ENCODE measurements around the gene COMT.

Gene COMT

GRCh38 chr22:19948057-19948760 is 6.6 kb downstream of the COMT start:
- TF ChIP-seq CTCF (IDR thresholded peaks at IDR 0.05; ENCODE audit: low read depth, low read length), result no peak
- in situ Hi-C loops (cut with HindIII; ENCODE audit: low sequenced_read_pairs), result no loop called here
- no peak overlapping the region for H3K4me3 ChIP-seq (ENCODE audit: low read depth, low read length)

GRCh38 chr22:19951346-19951745 is 9.8 kb downstream of the COMT start:
- in situ Hi-C loops (cut with HindIII; ENCODE audit: low sequenced_read_pairs), result no loop called here
- H3K4me3 ChIP-seq (ENCODE audit: low read depth, low read length), result no peak overlapping the region
- no peak for DNase-seq (ENCODE audit: low read depth, low spot score)
- no peak for TF ChIP-seq CTCF (IDR thresholded peaks at IDR 0.05; ENCODE audit: low read depth, low read length)

More at GRCh38 chr22:19948057-19948760, 6.6 kb downstream of the COMT start:
- no peak for DNase-seq (ENCODE audit: low read depth, low spot score)

GRCh38 chr22:19955241-19956128 is 13.9 kb downstream of the COMT start:
- no peak overlapping the region for H3K4me3 ChIP-seq (ENCODE audit: low read depth, low read length)
- no peak for DNase-seq (ENCODE audit: low read depth, low spot score)
- TF ChIP-seq CTCF (IDR thresholded peaks at IDR 0.05; ENCODE audit: low read depth, low read length), result no peak
- in situ Hi-C loops (cut with HindIII; ENCODE audit: low sequenced_read_pairs), result no loop called here

- in situ Hi-C loops (cut with HindIII; ENCODE audit: low sequenced_read_pairs), result no loop called here
- no peak overlapping the region for H3K4me3 ChIP-seq (ENCODE audit: low read depth, low read length)
- no peak for DNase-seq (ENCODE audit: low read depth, low spot score)
- peak; percentile 7 for TF ChIP-seq CTCF (IDR thresholded peaks at IDR 0.05; ENCODE audit: low read depth, low read length)
These were observed 15.9 kb downstream of the COMT start for GRCh38 chr22:19957445-19957844.

- H3K4me3 ChIP-seq (ENCODE audit: low read depth, low read length), result no peak overlapping the region
- in situ Hi-C loops (cut with HindIII; ENCODE audit: low sequenced_read_pairs), result no loop called here
- no peak for DNase-seq (ENCODE audit: low read depth, low spot score)
- TF ChIP-seq CTCF (IDR thresholded peaks at IDR 0.05; ENCODE audit: low read depth, low read length), result no peak
These were observed 16.8 kb downstream of the COMT start for GRCh38 chr22:19958083-19959042.

GRCh38 chr22:19959043-19959586 is 17.5 kb downstream of the COMT start:
- peak; percentile 58 for DNase-seq (ENCODE audit: low read depth, low spot score)
- TF ChIP-seq CTCF (IDR thresholded peaks at IDR 0.05; ENCODE audit: low read depth, low read length), result no peak
- H3K4me3 ChIP-seq (ENCODE audit: low read depth, low read length), result peak overlapping the region; percentile 24
- in situ Hi-C loops (cut with HindIII; ENCODE audit: low sequenced_read_pairs), result no loop called here

Measured in astrocyte of the spinal cord (primary cell).